ENCODE measurements around the gene ZNF831.

Gene ZNF831

GRCh38 chr20:59170406-59171349 lies 7.1 kb downstream of the ZNF831 start:
- Histone ChIP-seq H3K27ac (ENCODE audit: insufficient read depth in 1 of 2, low read depth in 1 of 2, low read length in 2 of 2, poor library complexity in 1 of 2, severe bottlenecking in 2 of 2) (no peak overlapping the region), H3K4me1 (ENCODE audit: control extremely low read depth in 1 of 4, control insufficient read depth in 4 of 4, insufficient read depth in 4 of 4, low read length in 3 of 4) (peaks cover 0 to 5% (median 2%) of the 10 kb centered on the region in 4 experiments), H3K4me3 (ENCODE audit: control insufficient read depth in 1 of 7, extremely low read depth in 1 of 7, insufficient read depth in 4 of 7, low read depth in 2 of 7, low read length in 6 of 7) (no peak overlapping the region), H3K27me3 (replicated peaks in 2 of 5; ENCODE audit: control insufficient read depth in 4 of 5, insufficient read depth in 5 of 5, low read length in 4 of 5) (no peaks in the 10 kb centered on the region), H3K9me3 (ENCODE audit: control extremely low read depth in 1 of 5, control insufficient read depth in 4 of 5, insufficient read depth in 2 of 5, low read depth in 1 of 5, low read length in 4 of 5) (no peaks in the 10 kb centered on the region), H3K36me3 (ENCODE audit: control insufficient read depth in 4 of 4, insufficient read depth in 4 of 4, low read length in 3 of 4) (no peaks in the 10 kb centered on the region)
- DNase-seq: no peak
- WGBS (ENCODE audit: insufficient coverage): 83% methylated on average over 5 of the region's 6 CpGs
- ChIA-PET CTCF (interaction anchor here (1.1 to 3.4 kb wide), 3 partner anchors 37 to 82 kb away, joined by 4 to 14 read pairs (median 9); no protein-coding TSS in a partner anchor), POLR2A (no interaction called here)

GRCh38 chr20:59171986-59172385 lies 8.4 kb downstream of the ZNF831 start:
- Histone ChIP-seq H3K4me3 (ENCODE audit: control insufficient read depth in 1 of 7, extremely low read depth in 1 of 7, insufficient read depth in 4 of 7, low read depth in 2 of 7, low read length in 6 of 7) (no peak overlapping the region), H3K36me3 (ENCODE audit: control insufficient read depth in 4 of 4, insufficient read depth in 4 of 4, low read length in 3 of 4) (no peaks in the 10 kb centered on the region), H3K27ac (ENCODE audit: insufficient read depth in 1 of 2, low read depth in 1 of 2, low read length in 2 of 2, poor library complexity in 1 of 2, severe bottlenecking in 2 of 2) (no peak overlapping the region), H3K9me3 (ENCODE audit: control extremely low read depth in 1 of 5, control insufficient read depth in 4 of 5, insufficient read depth in 2 of 5, low read depth in 1 of 5, low read length in 4 of 5) (no peaks in the 10 kb centered on the region), H3K4me1 (ENCODE audit: control extremely low read depth in 1 of 4, control insufficient read depth in 4 of 4, insufficient read depth in 4 of 4, low read length in 3 of 4) (no peaks in the 10 kb centered on the region), H3K27me3 (replicated peaks in 2 of 5; ENCODE audit: control insufficient read depth in 4 of 5, insufficient read depth in 5 of 5, low read length in 4 of 5) (no peaks in the 10 kb centered on the region)
- WGBS (ENCODE audit: insufficient coverage): 99% methylated on average over 8 of the region's 8 CpGs
- CTCF ChIA-PET: interaction anchor here (3.4 kb wide), 1 partner anchor 36 kb away, joined by 14 read pairs; no protein-coding TSS in a partner anchor
- DNase-seq: no peak
- POLR2A ChIA-PET: no interaction called here

- H3K4me1 ChIP-seq (ENCODE audit: control extremely low read depth in 1 of 4, control insufficient read depth in 4 of 4, insufficient read depth in 4 of 4, low read length in 3 of 4): no peaks in the 10 kb centered on the region
- H3K27me3 ChIP-seq (replicated peaks in 2 of 5; ENCODE audit: control insufficient read depth in 4 of 5, insufficient read depth in 5 of 5, low read length in 4 of 5): no peaks in the 10 kb centered on the region
- no peak overlapping the region for H3K4me3 ChIP-seq (ENCODE audit: control insufficient read depth in 1 of 7, extremely low read depth in 1 of 7, insufficient read depth in 4 of 7, low read depth in 2 of 7, low read length in 6 of 7)
- CTCF ChIA-PET: no interaction called here
- H3K36me3 ChIP-seq (ENCODE audit: control insufficient read depth in 4 of 4, insufficient read depth in 4 of 4, low read length in 3 of 4): no peaks in the 10 kb centered on the region
- POLR2A ChIA-PET: no interaction called here
- H3K27ac ChIP-seq (ENCODE audit: insufficient read depth in 1 of 2, low read depth in 1 of 2, low read length in 2 of 2, poor library complexity in 1 of 2, severe bottlenecking in 2 of 2): no peak overlapping the region
- WGBS (ENCODE audit: insufficient coverage): 81% methylated on average over 4 of the region's 7 CpGs
- DNase-seq: no peak
- no peaks in the 10 kb centered on the region for H3K9me3 ChIP-seq (ENCODE audit: control extremely low read depth in 1 of 5, control insufficient read depth in 4 of 5, insufficient read depth in 2 of 5, low read depth in 1 of 5, low read length in 4 of 5)
Observed at GRCh38 chr20:59173938-59174491, 10.4 kb downstream of the ZNF831 start.

GRCh38 chr20:59175002-59175401 lies 11.4 kb downstream of the ZNF831 start:
- CTCF ChIA-PET: interaction anchor here (1.0 kb wide), 1 partner anchor 10 kb away, joined by 5 read pairs; no protein-coding TSS in a partner anchor
- no CpG with 5 or more reads among the region's 1 CpG for WGBS (ENCODE audit: insufficient coverage)

GRCh38 chr20:59175861-59176260 lies 12.2 kb downstream of the ZNF831 start:
- CTCF ChIA-PET: no interaction called here
- no peak overlapping the region for H3K27ac ChIP-seq (ENCODE audit: insufficient read depth in 1 of 2, low read depth in 1 of 2, low read length in 2 of 2, poor library complexity in 1 of 2, severe bottlenecking in 2 of 2)
- POLR2A ChIA-PET: no interaction called here
- WGBS (ENCODE audit: insufficient coverage): 100% methylated on average over 2 of the region's 2 CpGs
- H3K4me3 ChIP-seq (ENCODE audit: control insufficient read depth in 1 of 7, extremely low read depth in 1 of 7, insufficient read depth in 4 of 7, low read depth in 2 of 7, low read length in 6 of 7): no peak overlapping the region
- no peaks in the 10 kb centered on the region for H3K27me3 ChIP-seq (replicated peaks in 2 of 5; ENCODE audit: control insufficient read depth in 4 of 5, insufficient read depth in 5 of 5, low read length in 4 of 5)
- DNase-seq: no peak
- no peaks in the 10 kb centered on the region for H3K4me1 ChIP-seq (ENCODE audit: control extremely low read depth in 1 of 4, control insufficient read depth in 4 of 4, insufficient read depth in 4 of 4, low read length in 3 of 4)
- no peaks in the 10 kb centered on the region for H3K36me3 ChIP-seq (ENCODE audit: control insufficient read depth in 4 of 4, insufficient read depth in 4 of 4, low read length in 3 of 4)
- H3K9me3 ChIP-seq (ENCODE audit: control extremely low read depth in 1 of 5, control insufficient read depth in 4 of 5, insufficient read depth in 2 of 5, low read depth in 1 of 5, low read length in 4 of 5): no peaks in the 10 kb centered on the region

More at GRCh38 chr20:59175002-59175401, 11.4 kb downstream of the ZNF831 start:
- DNase-seq: no peak
- Histone ChIP-seq H3K27me3 (replicated peaks in 2 of 5; ENCODE audit: control insufficient read depth in 4 of 5, insufficient read depth in 5 of 5, low read length in 4 of 5) (no peaks in the 10 kb centered on the region), H3K36me3 (ENCODE audit: control insufficient read depth in 4 of 4, insufficient read depth in 4 of 4, low read length in 3 of 4) (no peaks in the 10 kb centered on the region), H3K4me1 (ENCODE audit: control extremely low read depth in 1 of 4, control insufficient read depth in 4 of 4, insufficient read depth in 4 of 4, low read length in 3 of 4) (no peaks in the 10 kb centered on the region), H3K9me3 (ENCODE audit: control extremely low read depth in 1 of 5, control insufficient read depth in 4 of 5, insufficient read depth in 2 of 5, low read depth in 1 of 5, low read length in 4 of 5) (no peaks in the 10 kb centered on the region), H3K27ac (ENCODE audit: insufficient read depth in 1 of 2, low read depth in 1 of 2, low read length in 2 of 2, poor library complexity in 1 of 2, severe bottlenecking in 2 of 2) (no peak overlapping the region), H3K4me3 (ENCODE audit: control insufficient read depth in 1 of 7, extremely low read depth in 1 of 7, insufficient read depth in 4 of 7, low read depth in 2 of 7, low read length in 6 of 7) (no peak overlapping the region)
- POLR2A ChIA-PET: no interaction called here

GRCh38 chr20:59176812-59177211 lies 13.2 kb downstream of the ZNF831 start:
- Histone ChIP-seq H3K27ac (ENCODE audit: insufficient read depth in 1 of 2, low read depth in 1 of 2, low read length in 2 of 2, poor library complexity in 1 of 2, severe bottlenecking in 2 of 2) (no peak overlapping the region), H3K27me3 (replicated peaks in 2 of 5; ENCODE audit: control insufficient read depth in 4 of 5, insufficient read depth in 5 of 5, low read length in 4 of 5) (no peaks in the 10 kb centered on the region), H3K9me3 (ENCODE audit: control extremely low read depth in 1 of 5, control insufficient read depth in 4 of 5, insufficient read depth in 2 of 5, low read depth in 1 of 5, low read length in 4 of 5) (no peaks in the 10 kb centered on the region), H3K36me3 (ENCODE audit: control insufficient read depth in 4 of 4, insufficient read depth in 4 of 4, low read length in 3 of 4) (no peaks in the 10 kb centered on the region), H3K4me3 (ENCODE audit: control insufficient read depth in 1 of 7, extremely low read depth in 1 of 7, insufficient read depth in 4 of 7, low read depth in 2 of 7, low read length in 6 of 7) (no peak overlapping the region), H3K4me1 (ENCODE audit: control extremely low read depth in 1 of 4, control insufficient read depth in 4 of 4, insufficient read depth in 4 of 4, low read length in 3 of 4) (no peaks in the 10 kb centered on the region)
- WGBS (ENCODE audit: insufficient coverage): 98% methylated on average over 5 of the region's 5 CpGs
- POLR2A ChIA-PET: no interaction called here
- CTCF ChIA-PET: no interaction called here
- no peak for DNase-seq

Measured in common myeloid progenitor, CD34-positive (primary cell).